Breast epithelium (tissue), 4 donors: ENCODE results near the gene PNMT. TPM values are rescaled to one million over a fixed set of nuclear protein-coding genes. Genes with fewer than 3 reads are reported as not detected.

Experiments used
- DNase-seq, 2 donors: peaks; one replicate each; pipeline ENCODE4 v3.0.0-alpha.2; 2019; ENCODE audit warnings: low spot score in 2 of 2
- H3K27ac ChIP-seq, 2 donors: fragments of 200-600 bp; sonication (generic) in 1 of 2; one replicate each; pipeline ENCODE4 v1.5.1; 2016 to 2019; ENCODE audit warnings: mild to moderate bottlenecking in 1 of 2
- H3K27me3 ChIP-seq, 2 donors: fragments of 200-600 bp; sonication (generic) in 1 of 2; one replicate each; pipeline versions ENCODE4 v1.5.1 to v1.6.0; 2017 to 2019; ENCODE audit warnings: control low read depth in 1 of 2, mild to moderate bottlenecking in 1 of 2
- H3K36me3 ChIP-seq: fragments of 200-600 bp; one replicate; pipeline ENCODE4 v1.5.1; 2019
- H3K4me1 ChIP-seq, 2 donors: fragments of 200-600 bp; sonication (generic); one replicate each; pipeline ENCODE4 v1.5.1; 2016 to 2019; ENCODE audit warnings: control low read depth in 1 of 2
- H3K4me3 ChIP-seq, 3 donors: fragments of 200-600 bp; sonication (generic); 1 replicate in 2 of 3; 2 replicates in 1 of 3; pipeline ENCODE4 v1.5.1; 2016 to 2019; ENCODE audit warnings: mild to moderate bottlenecking in 3 of 3, moderate library complexity in 2 of 3
- H3K9me3 ChIP-seq, 2 donors: fragments of 200-600 bp; sonication (generic) in 1 of 2; one replicate each; pipeline ENCODE4 v1.5.1; 2016 to 2019; ENCODE audit warnings: control low read depth in 1 of 2
- POLR2A ChIP-seq: fragments of 450-650 bp; IDR thresholded peaks from one replicate; pipeline ENCODE4 v1.6.1; 2016; ENCODE audit warnings: antibody characterized with exemption, mild to moderate bottlenecking, moderate library complexity
- POLR2AphosphoS5 ChIP-seq, 3 donors: sonication (generic); formaldehyde crosslinking; IDR thresholded peaks; one replicate each; pipeline ENCODE4 v1.6.1; 2017; ENCODE audit warnings: antibody characterized with exemption in 3 of 3
- intact Hi-C: fragments of 100-400 bp; cut with DNase I; formaldehyde crosslinking; loops from one replicate; pipeline ENCODE4 v1.15.1; 2023; ENCODE audit warnings: low total_unique reads
- total RNA-seq, 3 donors: library from RNA; depleted of rRNA; stranded (reverse); fragments of >200 nt; gene quantifications; one replicate each; pipeline ENCODE4 v1.1.0, GENCODE V29; 2016
- TF ChIP-seq, protein P1 (sequence below), 3 donors: fragments of 450-650 bp; IDR thresholded peaks; one replicate each; pipeline ENCODE4 v1.5.1; 2016 to 2017; ENCODE audit warnings: antibody characterized with exemption in 3 of 3, mild to moderate bottlenecking in 3 of 3, moderate library complexity in 3 of 3

PNMT gene
- total RNA-seq, 3 donors from 2014 or later: 1.6 to 9.5 (median 5.1) TPM

DNA sequence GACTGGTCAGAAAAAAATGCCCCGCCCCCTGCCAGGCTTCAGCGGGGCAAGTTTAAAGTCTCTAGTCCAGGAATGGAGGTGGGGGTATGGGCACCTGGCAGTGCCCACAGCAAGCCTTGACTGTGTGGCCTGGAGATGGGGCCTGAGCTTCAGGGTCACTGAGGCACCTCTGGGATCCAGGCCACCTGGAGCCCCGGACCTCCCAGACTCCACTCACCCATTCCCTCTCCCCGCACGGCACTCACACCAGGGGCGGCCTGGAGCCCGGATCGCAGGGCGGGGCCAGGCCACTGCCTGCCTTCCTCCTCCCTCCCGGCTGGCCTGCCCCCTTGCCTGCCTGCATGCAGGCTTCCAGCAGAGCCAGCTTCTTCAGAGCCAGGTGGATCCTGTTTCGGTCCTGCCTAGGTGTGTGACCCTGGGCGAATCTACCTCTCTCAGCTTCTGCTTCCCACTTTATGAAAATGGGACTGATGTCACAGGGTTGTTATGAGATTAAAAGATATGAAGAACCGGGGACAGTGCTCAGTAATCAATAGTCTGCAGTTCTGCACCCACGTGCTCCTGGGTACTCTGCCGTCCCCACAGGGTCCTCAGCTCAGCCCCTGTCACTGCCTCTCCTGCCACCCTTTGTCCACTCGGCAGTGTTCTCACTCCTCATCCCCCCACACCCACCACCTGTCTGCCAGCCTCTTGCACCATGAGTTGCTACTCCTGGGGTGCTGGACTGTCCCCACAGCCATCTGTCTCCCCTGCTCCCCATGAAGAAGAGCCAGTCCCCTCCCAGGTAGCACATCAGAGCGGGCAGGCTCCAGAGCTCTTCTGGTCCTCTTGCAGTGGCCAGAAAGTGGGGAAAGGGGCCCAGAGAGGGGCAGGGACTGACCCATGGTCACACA, 4.3 kb upstream of the PNMT start:
- peak overlapping the region; percentile 58 to 64 for H3K27ac ChIP-seq
- DNase-seq: no peak
- H3K4me3 ChIP-seq: no peak overlapping the region
- H3K27me3 ChIP-seq: peaks cover 3 to 6% of the 10 kb centered on the region in 2 donors
- peaks cover 6% of the 10 kb centered on the region for H3K36me3 ChIP-seq
- intact Hi-C loops: loop anchor here (1.0 kb wide), 1 partner anchor 55 kb away; no protein-coding TSS in a partner anchor
- H3K4me1 ChIP-seq: peaks cover 16 to 34% of the 10 kb centered on the region in 2 donors
- TF ChIP-seq POLR2AphosphoS5 (IDR thresholded peaks at IDR 0.05): no peak
- TF ChIP-seq POLR2A: no peak
- TF ChIP-seq, protein P1, sequence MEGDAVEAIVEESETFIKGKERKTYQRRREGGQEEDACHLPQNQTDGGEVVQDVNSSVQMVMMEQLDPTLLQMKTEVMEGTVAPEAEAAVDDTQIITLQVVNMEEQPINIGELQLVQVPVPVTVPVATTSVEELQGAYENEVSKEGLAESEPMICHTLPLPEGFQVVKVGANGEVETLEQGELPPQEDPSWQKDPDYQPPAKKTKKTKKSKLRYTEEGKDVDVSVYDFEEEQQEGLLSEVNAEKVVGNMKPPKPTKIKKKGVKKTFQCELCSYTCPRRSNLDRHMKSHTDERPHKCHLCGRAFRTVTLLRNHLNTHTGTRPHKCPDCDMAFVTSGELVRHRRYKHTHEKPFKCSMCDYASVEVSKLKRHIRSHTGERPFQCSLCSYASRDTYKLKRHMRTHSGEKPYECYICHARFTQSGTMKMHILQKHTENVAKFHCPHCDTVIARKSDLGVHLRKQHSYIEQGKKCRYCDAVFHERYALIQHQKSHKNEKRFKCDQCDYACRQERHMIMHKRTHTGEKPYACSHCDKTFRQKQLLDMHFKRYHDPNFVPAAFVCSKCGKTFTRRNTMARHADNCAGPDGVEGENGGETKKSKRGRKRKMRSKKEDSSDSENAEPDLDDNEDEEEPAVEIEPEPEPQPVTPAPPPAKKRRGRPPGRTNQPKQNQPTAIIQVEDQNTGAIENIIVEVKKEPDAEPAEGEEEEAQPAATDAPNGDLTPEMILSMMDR (IDR thresholded peaks at IDR 0.05): no peak
- no peaks in the 10 kb centered on the region for H3K9me3 ChIP-seq

- peaks cover 16 to 34% of the 10 kb centered on the region in 2 donors for H3K4me1 ChIP-seq
- peak within 1 kb of the TSS; percentile 68 to 76 for H3K27ac ChIP-seq
- TF ChIP-seq POLR2AphosphoS5 (IDR thresholded peaks at IDR 0.05): no peak
- TF ChIP-seq POLR2A: no peak
- TF ChIP-seq, protein P1 (IDR thresholded peaks at IDR 0.05): no peak
- peaks cover 6% of the 10 kb centered on the region for H3K36me3 ChIP-seq
- no peaks in the 10 kb centered on the region for H3K9me3 ChIP-seq
- intact Hi-C loops: loop anchor here (1.0 kb wide), 1 partner anchor 54 kb away; no protein-coding TSS in a partner anchor
- H3K4me3 ChIP-seq: no peak within 1 kb of the TSS
- H3K27me3 ChIP-seq: peaks cover 3 to 8% of the 10 kb centered on the region in 2 donors
- DNase-seq: no peak
These were observed 3.4 kb upstream of the PNMT start, which contains the start of gene TCAP for GRCh38 chr17:39664581-39665561. TSS of gene TCAP (plus strand) at chr17:39665349. CDS start at chr17:39665360, 11 bp downstream.

GRCh38 chr17:39665642-39666224, 2.5 kb upstream of the PNMT start:
- H3K27ac ChIP-seq: peak overlapping the region; percentile 68 to 76
- DNase-seq: no peak
- intact Hi-C loops: no loop called here
- no peaks in the 10 kb centered on the region for H3K9me3 ChIP-seq
- peaks cover 3 to 12% of the 10 kb centered on the region in 2 donors for H3K27me3 ChIP-seq
- H3K4me1 ChIP-seq: peaks cover 16 to 34% of the 10 kb centered on the region in 2 donors
- H3K4me3 ChIP-seq: no peak overlapping the region
- H3K36me3 ChIP-seq: peaks cover 6% of the 10 kb centered on the region
- TF ChIP-seq, protein P1 (IDR thresholded peaks at IDR 0.05): peak in 2 of 3 donors; percentile 1 to 8
- TF ChIP-seq POLR2AphosphoS5 (IDR thresholded peaks at IDR 0.05): peak in 2 of 3 donors; percentile 13 to 25
- TF ChIP-seq POLR2A: no peak

- TF ChIP-seq, protein P1 (IDR thresholded peaks at IDR 0.05): no peak
- TF ChIP-seq POLR2AphosphoS5 (IDR thresholded peaks at IDR 0.05) (no peak), POLR2A (no peak)
- Histone ChIP-seq H3K4me1 (peaks cover 16 to 34% of the 10 kb centered on the region in 2 donors), H3K4me3 (no peak overlapping the region), H3K9me3 (no peaks in the 10 kb centered on the region), H3K27me3 (peaks cover 3 to 12% of the 10 kb centered on the region in 2 donors), H3K27ac (peak overlapping the region; percentile 68 to 76), H3K36me3 (peaks cover 6% of the 10 kb centered on the region)
- no peak for DNase-seq
- intact Hi-C loops: no loop called here
These were observed 2.0 kb upstream of the PNMT start for GRCh38 chr17:39666231-39666600.
